Eye (tissue), 1 donor: ENCODE measurements around the gene ARHGEF4.

ENCODE experiments used
- DNase-seq: peaks from one replicate; pipeline ENCODE4 v3.0.0-alpha.2; 2015

Gene ARHGEF4

GRCh38 chr2:130834931-130835765 is 1.6 kb upstream of the ARHGEF4 start:
- DNase-seq = no peak

DNA sequence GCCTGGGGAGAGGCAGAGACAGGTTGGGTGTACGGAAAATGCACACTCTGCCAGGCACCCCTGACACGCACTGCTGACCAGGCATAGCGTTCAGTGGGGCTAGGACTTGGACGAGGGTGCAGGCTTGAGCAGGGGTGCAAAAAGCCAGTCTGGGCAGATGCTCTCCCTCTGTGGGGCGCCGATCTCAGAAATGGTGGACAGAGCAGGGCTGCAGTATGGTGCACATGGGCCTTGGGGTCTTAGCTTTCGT is 1.0 kb upstream of the ARHGEF4 start:
- DNase-seq = no peak

DNA sequence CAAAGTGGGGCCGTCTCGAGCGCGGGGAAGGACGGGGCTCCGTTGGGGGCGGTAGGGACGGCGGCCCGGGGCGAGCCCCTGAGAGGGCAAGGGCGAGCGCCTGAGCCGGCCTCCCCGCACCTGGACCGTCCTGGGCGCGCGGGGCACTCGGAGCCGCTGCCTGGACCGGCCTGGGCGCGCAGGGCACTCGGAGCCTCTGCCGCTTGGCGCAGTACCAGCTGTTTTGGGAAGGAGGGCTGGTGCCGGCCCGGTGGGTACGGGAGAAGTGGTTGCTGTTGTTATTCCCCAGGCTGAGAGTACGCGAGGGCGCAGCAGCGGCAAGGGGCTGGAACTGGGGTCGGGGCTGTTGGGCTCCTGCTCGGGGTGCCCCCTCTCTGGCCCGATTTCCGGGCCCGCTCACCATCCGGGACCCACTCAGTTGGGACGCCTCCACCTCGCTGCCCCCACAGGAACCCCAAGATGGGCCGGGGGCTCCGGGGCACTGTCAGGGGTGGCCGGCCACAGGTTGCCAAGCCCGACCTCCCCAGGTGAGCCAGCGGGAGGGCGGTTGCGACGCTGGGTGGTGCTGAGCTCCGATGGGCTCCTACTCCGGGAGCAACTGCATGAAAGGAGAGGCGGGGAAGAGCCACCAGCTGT is 579 bp downstream of the ARHGEF4 start:
- no peak for DNase-seq

DNA sequence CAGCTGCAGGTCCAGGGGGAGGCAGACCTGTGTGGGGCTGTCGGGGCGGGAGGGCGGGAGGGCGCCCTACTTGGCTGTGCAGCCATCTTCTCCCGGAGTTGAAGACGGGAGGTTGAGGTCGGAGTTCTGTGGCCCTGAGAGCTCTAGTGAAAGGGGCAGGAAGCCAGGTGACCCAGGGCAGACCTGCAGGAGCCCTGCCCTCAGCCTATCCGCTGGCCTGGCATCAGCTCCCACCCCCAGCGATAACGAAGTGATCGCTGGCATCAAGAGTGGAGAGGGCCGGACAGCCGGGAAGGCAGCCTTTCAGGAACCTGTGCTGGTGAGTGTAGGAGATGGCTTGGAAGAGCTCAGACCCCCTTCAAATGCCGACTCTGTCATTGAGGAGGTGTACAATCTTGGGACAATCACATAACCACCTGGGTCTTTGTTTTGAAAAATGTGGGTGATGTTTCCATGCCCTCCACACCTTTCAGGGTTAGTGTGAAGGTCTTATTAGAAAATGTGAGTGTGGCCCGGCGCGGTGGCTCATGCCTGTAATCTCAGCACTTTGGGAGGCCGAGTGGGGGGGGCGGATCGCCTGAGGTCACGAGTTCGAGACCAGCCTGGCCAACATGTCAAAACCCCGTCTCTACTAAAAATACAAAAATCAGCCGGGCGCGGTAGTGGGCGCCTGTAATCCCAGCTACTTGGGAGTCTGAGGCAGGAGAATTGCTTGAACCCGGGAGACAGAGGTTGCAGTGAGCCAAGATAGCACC is 1.3 kb downstream of the ARHGEF4 start:
- DNase-seq = no peak

GRCh38 chr2:130839011-130839780 is 2.5 kb downstream of the ARHGEF4 start:
- DNase-seq = no peak

DNA sequence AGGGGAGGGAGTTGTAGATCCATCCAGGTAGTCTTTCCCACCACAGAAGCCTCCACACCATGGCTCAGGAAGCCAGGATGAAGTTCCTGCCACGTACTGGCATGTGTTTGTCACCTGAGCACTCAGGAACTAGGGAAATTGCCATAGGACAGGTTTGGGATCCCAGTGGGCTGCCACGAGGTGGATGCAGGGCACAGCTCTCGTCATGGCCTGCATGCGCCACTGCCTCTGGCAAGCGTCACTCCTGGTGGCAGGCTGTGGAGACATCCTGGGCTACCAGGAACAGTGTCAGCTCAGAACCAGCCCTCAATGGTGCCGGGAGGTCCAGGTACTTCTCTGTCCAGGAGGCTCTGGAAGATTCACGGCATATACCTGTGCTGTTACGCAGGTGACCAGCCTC is 3.8 kb downstream of the ARHGEF4 start:
- DNase-seq = no peak

DNA sequence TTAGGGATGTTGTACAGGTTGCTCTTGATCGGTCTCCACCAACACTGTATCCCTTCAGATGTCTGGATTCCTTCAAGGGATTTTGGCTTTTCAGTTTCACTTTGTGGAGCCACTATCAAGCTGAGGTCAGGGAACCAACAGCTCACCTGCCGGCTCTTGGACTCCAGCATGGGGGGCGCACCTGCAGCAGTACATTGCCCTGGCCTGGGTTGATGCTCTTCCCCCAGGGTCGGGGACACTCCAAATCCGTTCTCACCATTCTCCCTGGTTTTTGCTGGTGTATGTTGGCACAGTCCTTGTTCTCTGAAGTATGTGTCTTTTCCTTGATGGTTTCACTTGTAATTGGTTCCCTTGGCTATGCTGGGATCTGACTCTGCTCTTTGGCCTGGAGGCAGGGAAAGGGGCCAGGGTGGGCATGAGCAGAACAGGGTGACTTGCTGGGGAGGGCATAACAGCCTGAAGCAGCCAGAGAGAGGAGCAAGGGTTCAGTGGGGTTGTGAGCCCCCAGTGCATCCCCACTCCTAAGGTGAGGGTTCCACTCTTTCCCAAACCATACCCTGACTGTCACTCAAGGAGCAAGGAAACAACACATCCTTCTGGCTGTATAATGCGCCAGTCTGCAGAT is 5.1 kb downstream of the ARHGEF4 start:
- DNase-seq = no peak

- no peak for DNase-seq
Observed at GRCh38 chr2:130842770-130843169, 6.1 kb downstream of the ARHGEF4 start.

GRCh38 chr2:130843321-130843985 is 6.7 kb downstream of the ARHGEF4 start:
- no peak for DNase-seq

- no peak for DNase-seq
Observed at GRCh38 chr2:130844161-130844560, 7.4 kb downstream of the ARHGEF4 start.

- DNase-seq = no peak
Observed at GRCh38 chr2:130845505-130846085, 8.9 kb downstream of the ARHGEF4 start.

DNA sequence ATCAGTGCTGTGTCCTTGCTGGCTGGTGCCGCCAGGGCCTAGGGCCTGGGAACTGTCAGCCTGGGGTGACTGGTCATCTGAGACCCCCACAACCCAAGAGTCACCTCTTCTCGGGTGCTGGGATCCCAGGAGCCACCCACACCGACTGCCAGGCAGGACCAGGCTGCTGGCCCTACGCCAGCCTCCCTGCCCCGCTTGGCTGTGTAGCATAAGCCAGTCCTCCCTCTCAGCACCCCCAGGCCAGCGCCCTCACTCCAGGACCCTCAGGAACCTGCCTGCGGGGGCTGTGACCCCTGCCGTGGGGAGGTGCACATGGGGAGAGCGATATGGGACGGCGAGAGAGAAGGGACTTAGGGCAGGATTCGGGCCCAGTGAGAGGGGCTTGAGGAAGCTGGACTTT is 9.5 kb downstream of the ARHGEF4 start:
- no peak for DNase-seq

- DNase-seq = no peak
Observed at GRCh38 chr2:130846686-130847375, 10.1 kb downstream of the ARHGEF4 start.

- DNase-seq = no peak
Observed at GRCh38 chr2:130847776-130848525, 11.2 kb downstream of the ARHGEF4 start.

DNA sequence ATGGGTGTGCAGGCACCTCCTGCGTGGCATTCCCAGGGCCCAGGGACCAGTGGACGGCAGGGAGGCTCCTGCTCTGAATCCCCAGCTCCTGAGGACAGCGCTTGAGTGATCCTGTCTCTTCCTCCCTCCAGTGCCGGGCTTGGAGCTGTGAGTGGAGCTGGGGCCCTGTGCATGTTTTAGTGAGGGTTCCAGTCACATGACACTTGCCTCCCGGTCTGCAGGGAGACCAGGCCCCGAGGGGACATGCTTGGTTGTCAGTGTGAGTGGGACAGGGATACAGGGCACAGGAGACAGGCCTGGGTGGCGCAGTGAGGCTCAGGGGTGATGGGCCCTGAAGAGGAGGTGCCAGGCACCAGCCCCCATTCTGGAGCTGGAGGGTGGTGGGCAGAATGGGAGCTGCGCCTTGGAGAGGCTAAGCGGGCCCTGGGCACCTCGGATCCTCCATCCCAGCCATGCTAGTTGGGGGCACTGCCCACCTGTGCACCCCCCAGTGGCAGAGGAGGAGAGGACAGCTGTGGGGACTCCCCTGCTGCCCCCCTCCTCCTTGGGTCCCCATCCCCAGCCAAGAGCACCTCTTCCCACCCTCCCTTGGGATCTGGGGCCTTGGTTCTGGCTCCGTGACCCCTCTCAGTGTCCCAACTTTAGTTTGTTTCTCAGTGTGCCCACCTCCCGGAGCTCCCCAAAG is 12.0 kb downstream of the ARHGEF4 start:
- DNase-seq = no peak

DNA sequence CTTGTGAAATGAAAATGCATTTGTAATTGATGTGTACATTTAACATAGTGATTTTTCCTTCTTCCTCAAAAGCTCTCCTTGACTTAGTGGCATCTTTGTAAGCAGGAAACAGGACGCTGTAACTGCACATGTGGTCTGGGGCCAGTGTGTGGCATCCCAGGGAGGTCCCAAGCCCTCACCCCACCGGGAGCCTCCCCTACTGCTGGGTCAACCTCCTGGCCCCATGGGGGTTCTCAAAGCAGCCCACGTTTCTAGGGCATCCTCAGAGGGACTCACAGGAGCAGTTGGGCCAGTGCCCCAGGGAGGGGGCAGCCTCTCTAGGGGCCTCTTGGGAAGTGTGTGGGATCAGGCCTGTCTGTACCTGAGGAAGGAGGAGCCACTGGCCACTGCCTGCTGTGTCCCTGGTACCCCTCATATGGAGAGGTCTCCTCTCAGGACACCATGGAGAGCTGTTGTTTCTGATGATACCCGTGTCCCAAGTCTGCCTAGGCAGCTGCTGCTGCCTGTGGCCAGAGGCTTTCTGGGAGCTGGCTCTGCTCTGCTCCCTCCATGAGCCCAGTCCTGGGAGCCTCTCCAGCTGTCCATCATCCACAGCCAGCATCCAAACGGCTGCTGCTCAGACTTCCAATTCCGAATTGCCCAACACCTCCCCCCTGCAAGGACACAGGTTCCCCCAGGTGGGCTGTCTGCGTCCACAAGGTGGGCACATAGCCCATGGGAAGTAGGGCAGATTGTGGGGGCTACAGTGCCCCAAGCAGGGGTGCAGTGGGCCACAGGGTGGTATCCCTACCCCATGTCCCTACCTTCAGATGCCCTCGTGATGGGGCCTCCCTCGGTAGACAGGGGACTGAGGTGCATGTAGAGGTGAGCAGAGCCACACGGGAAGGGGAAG is 13.4 kb downstream of the ARHGEF4 start:
- DNase-seq = no peak

- DNase-seq = no peak
Observed at GRCh38 chr2:130850788-130851623, 14.3 kb downstream of the ARHGEF4 start.
